GM18520 (cell line): Measurements from ENCODE around the gene SPAG9.

Experiments
- ATAC-seq: cut with Tn5 transposase; IDR thresholded peaks from one replicate; pipeline ENCODE4 v1.9.1; 2021; ENCODE audit not compliant: unreplicated experiment

The SPAG9 gene, protein sequence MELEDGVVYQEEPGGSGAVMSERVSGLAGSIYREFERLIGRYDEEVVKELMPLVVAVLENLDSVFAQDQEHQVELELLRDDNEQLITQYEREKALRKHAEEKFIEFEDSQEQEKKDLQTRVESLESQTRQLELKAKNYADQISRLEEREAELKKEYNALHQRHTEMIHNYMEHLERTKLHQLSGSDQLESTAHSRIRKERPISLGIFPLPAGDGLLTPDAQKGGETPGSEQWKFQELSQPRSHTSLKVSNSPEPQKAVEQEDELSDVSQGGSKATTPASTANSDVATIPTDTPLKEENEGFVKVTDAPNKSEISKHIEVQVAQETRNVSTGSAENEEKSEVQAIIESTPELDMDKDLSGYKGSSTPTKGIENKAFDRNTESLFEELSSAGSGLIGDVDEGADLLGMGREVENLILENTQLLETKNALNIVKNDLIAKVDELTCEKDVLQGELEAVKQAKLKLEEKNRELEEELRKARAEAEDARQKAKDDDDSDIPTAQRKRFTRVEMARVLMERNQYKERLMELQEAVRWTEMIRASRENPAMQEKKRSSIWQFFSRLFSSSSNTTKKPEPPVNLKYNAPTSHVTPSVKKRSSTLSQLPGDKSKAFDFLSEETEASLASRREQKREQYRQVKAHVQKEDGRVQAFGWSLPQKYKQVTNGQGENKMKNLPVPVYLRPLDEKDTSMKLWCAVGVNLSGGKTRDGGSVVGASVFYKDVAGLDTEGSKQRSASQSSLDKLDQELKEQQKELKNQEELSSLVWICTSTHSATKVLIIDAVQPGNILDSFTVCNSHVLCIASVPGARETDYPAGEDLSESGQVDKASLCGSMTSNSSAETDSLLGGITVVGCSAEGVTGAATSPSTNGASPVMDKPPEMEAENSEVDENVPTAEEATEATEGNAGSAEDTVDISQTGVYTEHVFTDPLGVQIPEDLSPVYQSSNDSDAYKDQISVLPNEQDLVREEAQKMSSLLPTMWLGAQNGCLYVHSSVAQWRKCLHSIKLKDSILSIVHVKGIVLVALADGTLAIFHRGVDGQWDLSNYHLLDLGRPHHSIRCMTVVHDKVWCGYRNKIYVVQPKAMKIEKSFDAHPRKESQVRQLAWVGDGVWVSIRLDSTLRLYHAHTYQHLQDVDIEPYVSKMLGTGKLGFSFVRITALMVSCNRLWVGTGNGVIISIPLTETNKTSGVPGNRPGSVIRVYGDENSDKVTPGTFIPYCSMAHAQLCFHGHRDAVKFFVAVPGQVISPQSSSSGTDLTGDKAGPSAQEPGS (N-terminal part only)

DNA sequence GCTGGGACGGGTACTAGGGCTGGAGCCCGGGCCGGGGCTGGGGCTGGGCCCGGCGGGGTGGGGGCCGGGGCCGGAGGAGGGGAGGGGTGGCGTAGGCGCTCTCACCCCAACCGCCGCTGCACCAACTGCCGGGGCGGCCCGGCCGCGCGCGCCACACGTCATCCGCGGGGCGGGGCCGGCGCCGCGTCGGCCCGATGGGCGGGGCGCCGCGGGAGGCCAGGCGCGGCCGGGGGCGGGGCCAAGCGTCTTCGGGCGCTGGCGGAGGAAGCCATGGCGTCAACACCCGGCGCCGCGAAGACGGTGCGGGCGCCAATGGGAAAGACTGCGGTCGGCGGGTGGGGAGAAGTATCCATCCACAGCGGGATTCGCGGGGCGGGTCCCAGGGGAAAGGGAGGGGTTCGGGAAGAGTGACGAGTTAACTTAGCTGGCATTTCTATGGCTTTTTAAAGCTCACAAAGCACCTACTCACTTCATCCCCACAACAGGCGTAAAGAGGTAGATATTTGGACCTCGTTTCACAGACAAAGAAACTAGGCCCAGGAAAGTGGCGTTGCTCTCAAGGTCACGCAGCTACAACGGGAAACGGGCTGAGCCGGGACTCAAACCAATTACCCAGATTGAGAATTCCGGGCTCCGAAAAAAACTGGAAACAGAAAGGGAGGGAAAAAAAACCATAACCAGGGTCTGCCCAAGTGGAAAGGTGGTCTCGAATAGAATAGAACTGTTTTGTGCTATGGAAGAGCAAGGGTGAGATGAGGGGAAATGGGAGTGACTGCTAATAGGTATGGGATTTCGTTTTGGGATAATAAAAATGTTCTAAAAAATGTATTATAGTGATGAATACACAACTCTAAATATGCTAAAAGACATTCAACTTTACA is at the start of gene SPAG9:
Gene SPAG9, minus strand, starts transcription at position 130 of the 881 bp plus-strand sequence. CDS start 212 bp downstream, outside the sequence.
- peak; percentile 68 for ATAC-seq

DNA sequence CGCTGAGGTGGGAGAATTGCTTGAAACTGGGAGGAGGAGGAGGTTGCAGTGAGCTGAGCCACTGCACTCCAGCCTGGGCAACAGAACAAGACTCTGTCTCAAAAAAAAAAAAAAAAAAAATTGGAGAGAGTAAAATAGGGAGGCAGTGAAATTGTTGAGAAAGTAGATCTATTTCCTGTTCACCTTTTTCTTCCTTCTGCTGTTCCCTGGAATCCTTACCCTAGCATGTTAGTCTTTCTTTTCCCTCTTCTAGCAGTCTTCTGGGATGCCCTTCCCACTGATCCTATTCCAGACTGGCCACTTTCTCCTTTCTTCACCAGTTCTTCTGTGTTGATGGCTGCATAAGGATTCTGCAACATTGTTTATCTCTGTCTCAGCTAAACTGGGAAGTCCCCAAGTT is 48.7 kb upstream of the SPAG9 start:
- no peak for ATAC-seq

DNA sequence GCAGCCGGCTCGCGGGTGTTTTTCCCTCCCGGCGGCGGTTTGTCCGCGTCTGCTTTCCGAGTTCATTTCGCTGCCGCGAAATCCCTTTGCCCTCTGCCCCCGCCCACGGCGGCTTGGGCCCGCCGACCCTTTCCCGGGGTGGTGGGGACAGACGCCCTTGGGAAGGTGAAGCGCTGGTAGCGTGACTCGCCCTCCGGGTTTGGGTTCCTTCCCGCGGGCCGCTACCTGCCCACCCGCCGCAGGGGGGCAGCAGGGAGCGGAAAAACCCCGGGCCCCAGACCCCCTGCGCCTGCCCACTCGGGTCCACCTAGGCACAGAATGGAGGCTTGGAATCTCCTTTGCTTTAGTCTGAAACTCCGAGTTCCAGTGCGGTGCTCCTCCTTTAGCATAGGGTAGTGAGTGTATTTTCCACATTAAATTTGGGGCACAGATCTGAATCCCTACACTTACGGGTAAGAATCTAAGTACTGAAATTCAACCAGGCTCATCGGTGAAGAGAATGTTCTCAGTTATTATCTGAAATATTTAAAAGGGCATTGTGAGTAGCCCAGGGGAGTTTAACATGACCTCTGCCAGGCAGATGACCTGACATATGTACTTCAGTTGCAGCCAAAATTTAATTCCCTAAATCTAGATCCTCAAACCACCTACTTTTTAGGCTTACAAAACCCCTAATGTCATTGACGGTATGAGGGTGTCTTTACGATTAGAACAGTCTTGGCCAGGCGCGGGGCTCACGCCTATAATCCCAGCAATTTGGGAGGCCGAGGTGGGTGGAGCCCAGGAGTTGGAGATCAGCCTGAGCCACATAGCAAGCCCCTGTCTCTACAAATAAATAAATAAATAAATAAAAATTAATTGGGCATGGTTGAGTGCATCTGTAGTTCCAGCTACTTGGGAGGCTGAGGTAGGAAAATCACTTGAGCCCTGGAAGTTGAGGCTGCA is 46.6 kb upstream of the SPAG9 start:
- no peak for ATAC-seq

- peak; percentile 72 for ATAC-seq
Measured at GRCh38 chr17:51166198-51166986, 45.7 kb upstream of the SPAG9 start, which contains the start of gene NME2. Gene NME2 (plus strand): TSS chr17:51166411. CDS start chr17:51166831, 420 bp downstream.

DNA sequence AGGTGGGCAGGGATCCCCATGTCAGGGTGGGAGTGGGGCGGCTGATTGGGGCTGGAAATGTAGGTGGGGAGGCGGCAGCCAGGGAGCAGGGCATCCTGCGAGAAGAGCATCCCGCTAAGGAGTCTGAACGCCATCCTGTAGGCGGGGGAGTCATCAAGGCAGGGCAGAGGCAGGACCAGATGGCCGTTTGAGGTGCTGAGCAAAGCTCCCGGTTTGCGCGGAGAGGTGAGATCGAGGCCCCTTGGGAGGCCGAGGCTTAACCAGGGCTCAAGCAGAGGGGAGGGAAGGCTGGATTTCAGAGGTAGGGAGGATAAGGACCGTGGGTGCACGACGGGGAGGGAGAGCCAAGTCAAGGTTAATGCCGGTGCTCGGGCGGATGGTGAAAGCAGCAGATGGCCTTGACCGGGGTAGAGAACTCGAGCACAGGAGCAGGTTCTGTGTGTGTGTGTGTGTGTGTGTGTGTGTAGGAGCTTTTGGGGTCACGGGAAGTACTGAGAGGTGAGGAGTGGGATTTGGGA is 45.1 kb upstream of the SPAG9 start:
- ATAC-seq = no peak

DNA sequence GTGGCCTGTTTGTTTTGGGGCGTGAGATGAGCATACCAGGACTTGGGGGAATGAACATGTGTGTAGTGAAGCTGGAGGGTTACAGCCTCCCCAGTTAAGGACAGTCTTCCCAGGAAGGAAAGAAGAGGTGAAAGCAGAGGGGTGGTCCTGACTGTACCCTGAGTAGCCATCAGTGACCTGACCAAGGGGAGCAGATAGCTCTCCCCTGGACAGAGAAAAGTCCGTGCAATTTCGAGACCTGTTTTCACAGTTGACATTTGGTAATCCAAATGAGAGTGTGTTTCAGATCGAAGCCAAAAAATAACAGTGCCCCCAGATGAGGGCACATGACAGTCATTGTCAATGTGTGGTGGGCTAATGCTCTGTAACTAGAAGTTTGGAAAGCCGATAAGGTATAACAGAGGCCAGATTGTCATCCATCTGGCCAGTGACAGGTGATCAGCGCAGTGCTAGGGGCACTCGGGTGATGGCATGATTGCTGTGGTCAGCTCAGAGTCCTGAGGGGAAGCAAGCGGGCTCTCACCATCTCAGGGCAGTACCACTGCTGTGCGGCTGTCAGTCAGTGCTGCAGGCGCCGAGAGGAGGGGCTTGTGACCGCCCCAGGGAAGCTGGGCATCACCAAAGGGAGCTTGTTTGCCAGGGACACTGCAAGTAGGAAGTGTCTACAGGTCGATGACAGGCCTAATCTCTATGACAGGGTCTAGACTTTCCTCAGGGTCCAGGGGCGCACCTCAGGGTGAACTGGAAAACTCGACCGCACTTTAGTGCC is 44.4 kb upstream of the SPAG9 start:
- ATAC-seq = no peak

DNA sequence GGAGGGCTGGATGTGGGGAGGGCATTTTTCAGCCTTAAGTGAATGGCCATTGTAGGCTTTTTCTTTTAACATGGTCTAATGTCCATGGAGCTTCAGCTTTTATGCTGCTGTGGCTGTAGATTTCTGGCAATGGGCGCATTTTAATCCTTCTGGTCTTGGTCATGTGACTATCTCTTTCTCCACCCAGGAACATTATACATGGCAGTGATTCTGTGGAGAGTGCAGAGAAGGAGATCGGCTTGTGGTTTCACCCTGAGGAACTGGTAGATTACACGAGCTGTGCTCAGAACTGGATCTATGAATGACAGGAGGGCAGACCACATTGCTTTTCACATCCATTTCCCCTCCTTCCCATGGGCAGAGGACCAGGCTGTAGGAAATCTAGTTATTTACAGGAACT is 40.9 kb upstream of the SPAG9 start:
- ATAC-seq = no peak

DNA sequence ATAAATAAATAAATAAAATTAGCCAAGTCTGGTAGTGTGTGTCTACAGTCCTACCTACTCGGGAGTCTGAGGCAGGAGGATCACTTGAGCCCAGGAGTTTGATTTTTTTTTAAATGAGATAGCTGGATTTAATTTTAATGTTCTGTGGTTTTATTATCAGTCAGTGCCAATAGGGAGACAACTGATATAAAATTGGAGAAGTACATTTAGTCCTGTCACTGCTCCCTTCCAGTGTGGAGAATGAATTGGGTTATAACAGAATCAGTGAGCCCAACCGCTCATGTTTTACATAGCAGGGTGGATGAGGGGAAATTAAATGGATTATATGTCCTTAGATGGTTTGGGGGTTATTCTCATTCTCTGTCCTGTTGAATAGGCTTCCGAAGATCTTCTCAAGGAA is 38.9 kb upstream of the SPAG9 start:
- no peak for ATAC-seq

- no peak for ATAC-seq
Measured at GRCh38 chr17:51155416-51155815, 34.7 kb upstream of the SPAG9 start.

DNA sequence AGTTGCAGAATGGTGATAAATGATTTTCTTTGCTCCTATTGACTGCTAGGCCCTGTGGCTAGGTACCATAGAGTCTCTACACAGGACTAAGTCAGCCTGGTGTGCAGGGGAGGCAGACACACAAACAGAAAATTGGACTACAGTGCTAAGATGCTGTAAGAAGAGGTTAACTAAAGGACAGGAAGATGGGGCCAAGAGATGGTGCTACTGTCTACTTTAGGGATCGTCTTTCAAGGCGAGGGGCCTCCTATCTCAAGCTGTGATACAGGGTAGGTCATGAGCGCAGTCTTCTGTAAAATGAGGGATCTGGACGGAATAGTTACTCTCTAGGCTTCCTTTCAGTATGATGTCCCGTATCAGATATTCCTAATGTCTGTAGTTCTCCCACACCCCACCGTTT is 33.5 kb upstream of the SPAG9 start:
- no peak for ATAC-seq

DNA sequence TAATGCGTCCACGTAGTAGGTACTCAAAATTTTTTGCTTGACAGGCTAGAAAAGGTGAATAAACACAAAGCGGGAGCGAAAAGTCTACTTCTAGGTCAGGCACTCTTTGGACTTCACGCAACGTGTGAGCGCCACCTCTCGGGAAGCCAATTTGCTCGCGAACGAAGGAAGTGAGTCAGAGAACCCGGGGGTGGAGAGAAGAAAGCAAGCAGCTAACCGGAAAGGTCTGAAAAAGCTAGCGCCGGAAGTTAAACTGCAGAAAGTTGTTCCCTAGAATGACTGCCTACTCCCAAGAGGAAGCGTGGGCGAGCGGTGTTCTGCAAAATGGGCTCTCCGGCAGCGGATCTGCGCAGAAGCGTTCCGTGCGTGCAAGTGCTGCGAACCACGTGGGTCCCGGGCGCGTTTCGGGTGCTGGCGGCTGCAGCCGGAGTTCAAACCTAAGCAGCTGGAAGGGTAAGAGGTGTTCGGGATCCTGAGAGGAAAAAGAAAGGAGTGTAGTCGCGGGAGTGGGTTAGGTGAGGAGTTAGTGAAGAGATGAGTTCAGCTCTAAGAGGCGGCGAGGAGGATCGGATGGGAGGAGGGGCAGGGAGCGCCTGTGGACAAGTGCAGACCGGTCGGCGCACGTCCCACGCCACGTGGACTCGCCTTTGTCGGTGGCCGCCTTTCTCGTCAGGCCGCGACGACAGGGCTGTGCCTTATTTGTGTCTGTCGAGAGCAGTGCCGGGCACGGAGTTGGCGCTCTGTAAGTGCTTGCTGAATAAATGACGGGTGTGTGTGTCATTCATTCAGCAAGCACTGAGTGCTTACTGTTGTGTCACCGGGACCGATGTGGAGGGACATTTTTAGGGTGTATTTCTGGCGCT is 32.8 kb upstream of the SPAG9 start, which contains the start of gene NME1:
Gene NME1, plus strand, starts transcription at position 350 of the 863 bp plus-strand sequence. CDS start 2,096 bp downstream, outside the sequence.
- ATAC-seq = peak; percentile 96

- no peak for ATAC-seq
Measured at GRCh38 chr17:51152766-51153209, 32.1 kb upstream of the SPAG9 start.

- no peak for ATAC-seq
Measured at GRCh38 chr17:51150932-51151331, 30.3 kb upstream of the SPAG9 start.

- no peak for ATAC-seq
Measured at GRCh38 chr17:51149163-51149562, 28.5 kb upstream of the SPAG9 start.

DNA sequence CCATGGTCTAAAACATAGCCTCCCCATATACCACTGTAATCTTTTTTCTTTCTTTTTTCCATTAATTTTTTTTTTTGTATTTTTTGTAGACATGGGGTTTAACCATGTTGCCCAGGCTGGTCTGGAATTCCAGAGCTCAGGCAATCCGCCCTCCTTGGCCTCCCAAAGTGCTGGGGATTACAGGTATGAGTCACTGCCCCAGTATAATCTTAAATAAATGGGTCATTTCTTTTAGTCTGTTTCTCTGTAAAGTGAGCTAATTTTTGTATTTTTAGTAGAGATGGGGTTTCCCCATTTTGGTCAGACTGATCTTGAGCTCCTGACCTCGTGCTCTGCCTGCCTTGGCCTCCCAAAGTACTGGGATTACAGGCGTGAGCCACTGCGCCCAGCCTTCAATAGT is 27.0 kb upstream of the SPAG9 start:
- no peak for ATAC-seq
